ENCODE data around the gene TBX2. TPM values are rescaled to one million over a fixed set of nuclear protein-coding genes. Genes with fewer than 3 reads are reported as not detected.
"Not testable (repeated sequence)": the region's sequence is repeated elsewhere in the genome, so short reads cannot be mapped to it uniquely, and the experiment has no call there.

Gene TBX2
- 9.2 TPM for total RNA-seq
- 10 to 100 TPM in 5 of 8 donors, 1 to 10 TPM in 3; 8.9 to 20.4 (median 11.6) TPM for polyA plus RNA-seq (ENCODE audit: insufficient read depth in 1 of 8, insufficient read length in 8 of 8, low replicate concordance in 1 of 8)
- long read RNA-seq, donor 1 = 0 reads
- long read RNA-seq, donor 2 = 0 reads
- long read RNA-seq, donor 3, partial matches to known transcripts = 0 of 3 reads
- long read RNA-seq, donor 3, other reads (novel, unspliced or antisense) = 0 of 3 reads
- long read RNA-seq, donor 4, partial matches to known transcripts = 5 of 7 reads
- long read RNA-seq, donor 4, other reads (novel, unspliced or antisense) = 0 of 7 reads
- long read RNA-seq, donor 5, transcript TBX2-201 (7 exons, 3,339 nt) = major isoform, 5 of 5 reads
- long read RNA-seq, donor 5, partial matches to known transcripts = 0 of 5 reads
- long read RNA-seq, donor 5, other reads (novel, unspliced or antisense) = 0 of 5 reads
- long read RNA-seq, donor 6 = 0 reads
- long read RNA-seq, donor 7, partial matches to known transcripts = 0 of 3 reads
- long read RNA-seq, donor 7, other reads (novel, unspliced or antisense) = 0 of 3 reads
- long read RNA-seq, donor 8 = 0 reads
- long read RNA-seq, donor 9, partial matches to known transcripts = 0 of 1 reads
- long read RNA-seq, donor 9, other reads (novel, unspliced or antisense) = 0 of 1 reads
- long read RNA-seq, donor 10 = 0 reads
- long read RNA-seq, donor 11 = 0 reads

- WGBS (ENCODE audit: insufficient coverage) = under 1% methylated on average over 83 of the region's 98 CpGs
- peaks cover 52% of the 10 kb centered on the region for H3K4me1 ChIP-seq (ENCODE audit: control insufficient read depth, insufficient read depth, low read length)
Observed at GRCh38 chr17:61399131-61400065, at the start of gene TBX2. TSS of gene TBX2 (plus strand) at chr17:61399843. CDS start at chr17:61400177, 334 bp downstream.

GRCh38 chr17:61351745-61352407 is 47.8 kb upstream of the TBX2 start:
- peak; percentile 50 for DNase-seq
- WGBS (ENCODE audit: insufficient coverage) = 45% methylated on average over 1 of the region's 5 CpGs
- Histone ChIP-seq H3K4me1 (ENCODE audit: control insufficient read depth, insufficient read depth, low read length) (peaks cover 34% of the 10 kb centered on the region), H3K4me3 (ENCODE audit: low read length) (no peak overlapping the region), H3K36me3 (ENCODE audit: control insufficient read depth, insufficient read depth, low read length) (no peaks in the 10 kb centered on the region), H3K9me3 (replicated peaks; ENCODE audit: control insufficient read depth, low read depth, low read length) (no peaks in the 10 kb centered on the region), H3K27ac (ENCODE audit: low read length) (peak overlapping the region; percentile 74), H3K27me3 (ENCODE audit: control insufficient read depth, insufficient read depth, low read length) (no peaks in the 10 kb centered on the region)

More at GRCh38 chr17:61399131-61400065, at the start of gene TBX2:
- peak; percentile 95 for DNase-seq
- Histone ChIP-seq H3K36me3 (ENCODE audit: control insufficient read depth, insufficient read depth, low read length) (peaks cover 2% of the 10 kb centered on the region), H3K27ac (ENCODE audit: low read length) (peak within 1 kb of the TSS; percentile 75), H3K4me3 (ENCODE audit: low read length) (peak within 1 kb of the TSS; percentile 51), H3K9me3 (replicated peaks; ENCODE audit: control insufficient read depth, low read depth, low read length) (no peaks in the 10 kb centered on the region), H3K27me3 (ENCODE audit: control insufficient read depth, insufficient read depth, low read length) (peaks cover 93% of the 10 kb centered on the region)

GRCh38 chr17:61352408-61352770 is 47.3 kb upstream of the TBX2 start:
- H3K36me3 ChIP-seq (ENCODE audit: control insufficient read depth, insufficient read depth, low read length) = no peaks in the 10 kb centered on the region
- WGBS (ENCODE audit: insufficient coverage) = 54% methylated on average over 4 of the region's 7 CpGs
- H3K4me3 ChIP-seq (ENCODE audit: low read length) = no peak overlapping the region
- H3K27me3 ChIP-seq (ENCODE audit: control insufficient read depth, insufficient read depth, low read length) = no peaks in the 10 kb centered on the region
- H3K4me1 ChIP-seq (ENCODE audit: control insufficient read depth, insufficient read depth, low read length) = peaks cover 34% of the 10 kb centered on the region
- H3K27ac ChIP-seq (ENCODE audit: low read length) = peak overlapping the region; percentile 74
- H3K9me3 ChIP-seq (replicated peaks; ENCODE audit: control insufficient read depth, low read depth, low read length) = no peaks in the 10 kb centered on the region
- DNase-seq = peak; percentile 39

- Histone ChIP-seq H3K36me3 (ENCODE audit: control insufficient read depth, insufficient read depth, low read length) (no peaks in the 10 kb centered on the region), H3K9me3 (replicated peaks; ENCODE audit: control insufficient read depth, low read depth, low read length) (no peaks in the 10 kb centered on the region), H3K27me3 (ENCODE audit: control insufficient read depth, insufficient read depth, low read length) (no peaks in the 10 kb centered on the region), H3K27ac (ENCODE audit: low read length) (peak overlapping the region; percentile 74), H3K4me1 (ENCODE audit: control insufficient read depth, insufficient read depth, low read length) (peaks cover 34% of the 10 kb centered on the region), H3K4me3 (ENCODE audit: low read length) (no peak overlapping the region)
- DNase-seq = peak; percentile 57
- WGBS (ENCODE audit: insufficient coverage) = 43% methylated on average over 8 of the region's 12 CpGs
Observed at GRCh38 chr17:61352781-61353491, 46.7 kb upstream of the TBX2 start.

- Histone ChIP-seq H3K4me1 (ENCODE audit: control insufficient read depth, insufficient read depth, low read length) (peaks cover 34% of the 10 kb centered on the region), H3K27me3 (ENCODE audit: control insufficient read depth, insufficient read depth, low read length) (no peaks in the 10 kb centered on the region), H3K9me3 (replicated peaks; ENCODE audit: control insufficient read depth, low read depth, low read length) (no peaks in the 10 kb centered on the region), H3K36me3 (ENCODE audit: control insufficient read depth, insufficient read depth, low read length) (no peaks in the 10 kb centered on the region), H3K4me3 (ENCODE audit: low read length) (no peak overlapping the region), H3K27ac (ENCODE audit: low read length) (no peak overlapping the region)
- WGBS (ENCODE audit: insufficient coverage) = 82% methylated on average over 5 of the region's 12 CpGs
- DNase-seq = no peak
Observed at GRCh38 chr17:61353615-61354014, 46.0 kb upstream of the TBX2 start.

GRCh38 chr17:61354895-61355874 is 44.5 kb upstream of the TBX2 start:
- Histone ChIP-seq H3K36me3 (ENCODE audit: control insufficient read depth, insufficient read depth, low read length) (no peaks in the 10 kb centered on the region), H3K27me3 (ENCODE audit: control insufficient read depth, insufficient read depth, low read length) (no peaks in the 10 kb centered on the region), H3K4me3 (ENCODE audit: low read length) (no peak overlapping the region), H3K27ac (ENCODE audit: low read length) (no peak overlapping the region), H3K9me3 (replicated peaks; ENCODE audit: control insufficient read depth, low read depth, low read length) (no peaks in the 10 kb centered on the region), H3K4me1 (ENCODE audit: control insufficient read depth, insufficient read depth, low read length) (peaks cover 34% of the 10 kb centered on the region)
- DNase-seq = no peak
- WGBS (ENCODE audit: insufficient coverage) = 71% methylated on average over 1 of the region's 10 CpGs

- not testable (repeated sequence) for H3K4me3 ChIP-seq (ENCODE audit: low read length); H3K36me3 ChIP-seq (ENCODE audit: control insufficient read depth, insufficient read depth, low read length); H3K27ac ChIP-seq (ENCODE audit: low read length); H3K9me3 ChIP-seq (replicated peaks; ENCODE audit: control insufficient read depth, low read depth, low read length); DNase-seq; H3K27me3 ChIP-seq (ENCODE audit: control insufficient read depth, insufficient read depth, low read length)
- no CpG with 5 or more reads among the region's 3 CpGs for WGBS (ENCODE audit: insufficient coverage)
- peaks cover 24% of the 10 kb centered on the region for H3K4me1 ChIP-seq (ENCODE audit: control insufficient read depth, insufficient read depth, low read length)
Observed at GRCh38 chr17:61357061-61357460, 42.6 kb upstream of the TBX2 start.

GRCh38 chr17:61359513-61359912 is 40.1 kb upstream of the TBX2 start:
- H3K27me3 ChIP-seq (ENCODE audit: control insufficient read depth, insufficient read depth, low read length); DNase-seq; H3K36me3 ChIP-seq (ENCODE audit: control insufficient read depth, insufficient read depth, low read length); H3K27ac ChIP-seq (ENCODE audit: low read length); H3K4me3 ChIP-seq (ENCODE audit: low read length); H3K4me1 ChIP-seq (ENCODE audit: control insufficient read depth, insufficient read depth, low read length); H3K9me3 ChIP-seq (replicated peaks; ENCODE audit: control insufficient read depth, low read depth, low read length): not testable (repeated sequence)
- 96% methylated on average over 6 of the region's 9 CpGs for WGBS (ENCODE audit: insufficient coverage)
